Thymus (tissue), 11 donors: ENCODE measurements around the gene NANOG. TPM values are rescaled to one million over a fixed set of nuclear protein-coding genes. Genes with fewer than 3 reads are reported as not detected.
"Not testable (repeated sequence)": the region's sequence is repeated elsewhere in the genome, so short reads cannot be mapped to it uniquely, and the experiment has no call there.

Source experiments
- DNase-seq, 9 donors: peaks; one replicate each; pipeline ENCODE4 v3.0.0-alpha.2; 2013; ENCODE audit warnings: low spot score in 9 of 9, low read depth in 6 of 9, missing footprints in 1 of 9
- H3K27ac ChIP-seq, 2 donors: one replicate each; pipeline ENCODE4 v1.5.1; 2013; ENCODE audit warnings: control low read depth in 1 of 2, low read depth in 1 of 2, low read length in 1 of 2, mild to moderate bottlenecking in 1 of 2, moderate library complexity in 1 of 2
- H3K27me3 ChIP-seq, 2 donors: one replicate each; pipeline ENCODE4 v1.5.1; 2013; ENCODE audit warnings: low read length in 1 of 2; ENCODE audit not compliant: control insufficient read depth in 2 of 2, insufficient read depth in 1 of 2
- H3K36me3 ChIP-seq, 2 donors: one replicate each; pipeline ENCODE4 v1.5.1; 2013; ENCODE audit warnings: low read length in 1 of 2, mild to moderate bottlenecking in 1 of 2, moderate library complexity in 1 of 2; ENCODE audit not compliant: control insufficient read depth in 2 of 2, insufficient read depth in 2 of 2
- H3K4me1 ChIP-seq, 2 donors: one replicate each; pipeline ENCODE4 v1.5.1; 2013; ENCODE audit warnings: low read length in 2 of 2; ENCODE audit not compliant: control insufficient read depth in 2 of 2, insufficient read depth in 2 of 2
- H3K4me3 ChIP-seq, 2 donors: one replicate each; pipeline ENCODE4 v1.5.1; 2013; ENCODE audit warnings: low read length in 2 of 2, control low read depth in 1 of 2, mild to moderate bottlenecking in 1 of 2
- H3K9me3 ChIP-seq, 2 donors: one replicate each; pipeline ENCODE4 v1.5.1; 2013; ENCODE audit warnings: low read length in 1 of 2, mild to moderate bottlenecking in 1 of 2; ENCODE audit not compliant: control insufficient read depth in 2 of 2, insufficient read depth in 1 of 2
- WGBS: extraction: QIAGEN DNeasy Blood & Tissue Kit; methylation state at CpG from one replicate; pipeline ENCODE4 v1.1.7; 2013; 5-methylcytosine and 5-hydroxymethylcytosine counted together
- polyA plus RNA-seq: library from polyadenylated mRNA; stranded (reverse); fragments of 200-250 nt; gene quantifications from one replicate; pipeline ENCODE4 v1.2.3, GENCODE V29; 2013
- total RNA-seq: library from RNA; stranded (reverse); fragments of 120-200 nt; gene quantifications from one replicate; pipeline ENCODE4 v1.2.4, GENCODE V29; 2013
- donor health status: healthy.

NANOG gene
- total and polyA plus RNA-seq, 2 donors: 0.02 to 0.05 TPM

GRCh38 chr12:7833831-7834230 lies 44.6 kb downstream of the NANOG start:
- 96% methylated on average over 4 of the region's 4 CpGs for WGBS
- Histone ChIP-seq H3K4me3 (no peak overlapping the region), H3K4me1 (no peaks in the 10 kb centered on the region), H3K27ac (no peak overlapping the region), H3K27me3 (no peaks in the 10 kb centered on the region), H3K36me3 (no peaks in the 10 kb centered on the region), H3K9me3 (no peaks in the 10 kb centered on the region)
- DNase-seq: no peak

GRCh38 chr12:7834701-7835100 lies 45.5 kb downstream of the NANOG start:
- Histone ChIP-seq H3K36me3 (no peaks in the 10 kb centered on the region), H3K27ac (no peak overlapping the region), H3K4me1 (no peaks in the 10 kb centered on the region), H3K4me3 (no peak overlapping the region), H3K9me3 (no peaks in the 10 kb centered on the region), H3K27me3 (no peaks in the 10 kb centered on the region)
- 86% methylated on average over 1 of the region's 1 CpG for WGBS
- DNase-seq: no peak

- Histone ChIP-seq H3K4me3 (no peak overlapping the region), H3K9me3 (no peaks in the 10 kb centered on the region), H3K36me3 (no peaks in the 10 kb centered on the region), H3K4me1 (no peaks in the 10 kb centered on the region), H3K27ac (no peak overlapping the region), H3K27me3 (no peaks in the 10 kb centered on the region)
- no peak for DNase-seq
- WGBS: 85% methylated on average over 9 of the region's 9 CpGs
Observed at GRCh38 chr12:7835116-7835515, 45.9 kb downstream of the NANOG start.

GRCh38 chr12:7835766-7836165 lies 46.6 kb downstream of the NANOG start:
- H3K36me3 ChIP-seq: no peaks in the 10 kb centered on the region
- no peak overlapping the region for H3K27ac ChIP-seq
- WGBS: 89% methylated on average over 5 of the region's 5 CpGs

GRCh38 chr12:7837366-7837765 lies 48.2 kb downstream of the NANOG start:
- WGBS: 90% methylated on average over 6 of the region's 6 CpGs
- Histone ChIP-seq H3K4me1 (no peaks in the 10 kb centered on the region), H3K27me3 (no peaks in the 10 kb centered on the region), H3K9me3 (no peaks in the 10 kb centered on the region), H3K36me3 (no peaks in the 10 kb centered on the region), H3K4me3 (no peak overlapping the region), H3K27ac (no peak overlapping the region)
- no peak for DNase-seq

More at GRCh38 chr12:7835766-7836165, 46.6 kb downstream of the NANOG start:
- H3K4me3 ChIP-seq: no peak overlapping the region
- no peaks in the 10 kb centered on the region for H3K4me1 ChIP-seq
- H3K27me3 ChIP-seq: no peaks in the 10 kb centered on the region
- H3K9me3 ChIP-seq: no peaks in the 10 kb centered on the region
- DNase-seq: no peak

GRCh38 chr12:7839226-7839625 lies 50.0 kb downstream of the NANOG start:
- H3K9me3 ChIP-seq, H3K36me3 ChIP-seq, DNase-seq, H3K27ac ChIP-seq, H3K27me3 ChIP-seq, H3K4me3 ChIP-seq, H3K4me1 ChIP-seq: not testable (repeated sequence)
- WGBS: 92% methylated on average over 9 of the region's 10 CpGs

GRCh38 chr12:7839848-7840247 lies 50.6 kb downstream of the NANOG start:
- H3K4me3 ChIP-seq, DNase-seq, H3K27me3 ChIP-seq, H3K36me3 ChIP-seq, H3K4me1 ChIP-seq, H3K9me3 ChIP-seq, H3K27ac ChIP-seq: not testable (repeated sequence)
- WGBS: 93% methylated on average over 7 of the region's 7 CpGs

- H3K9me3 ChIP-seq, H3K27ac ChIP-seq, H3K4me1 ChIP-seq, H3K4me3 ChIP-seq, DNase-seq, H3K36me3 ChIP-seq, H3K27me3 ChIP-seq: not testable (repeated sequence)
- 98% methylated on average over 9 of the region's 9 CpGs for WGBS
Observed at GRCh38 chr12:7842444-7842843, 53.2 kb downstream of the NANOG start.

- not testable (repeated sequence) for H3K27ac ChIP-seq
- 62% methylated on average over 5 of the region's 8 CpGs for WGBS
Observed at GRCh38 chr12:7843149-7843548, 53.9 kb downstream of the NANOG start.

GRCh38 chr12:7843583-7843982 lies 54.4 kb downstream of the NANOG start:
- H3K36me3 ChIP-seq, H3K9me3 ChIP-seq, H3K27me3 ChIP-seq, H3K4me1 ChIP-seq, H3K4me3 ChIP-seq: not testable (repeated sequence)
- WGBS: 12% methylated on average over 4 of the region's 9 CpGs
- DNase-seq: peak in 1 of 9 donors; percentile 33
- H3K27ac ChIP-seq: peak overlapping the region in 1 of 2 donors; percentile 42

More at GRCh38 chr12:7843149-7843548, 53.9 kb downstream of the NANOG start:
- H3K9me3 ChIP-seq, H3K4me1 ChIP-seq, H3K4me3 ChIP-seq, H3K36me3 ChIP-seq, H3K27me3 ChIP-seq, DNase-seq: not testable (repeated sequence)
